Astrocyte (in vitro differentiated cells and primary cell): ENCODE results near the gene KIF27. TPM values are rescaled to one million over a fixed set of nuclear protein-coding genes. Genes with fewer than 3 reads are reported as not detected.

Experiments
- DNase-seq: peaks from one replicate; pipeline ENCODE4 v3.0.0-alpha.2; 2010; ENCODE audit warnings: low read depth
- FAIRE-seq: peaks from 2 replicates; lab custom pipeline; 2011; peaks lifted over from hg19 to GRCh38; lab: Jason Lieb, UNC
- H2AFZ ChIP-seq: 2 replicates; pipeline ENCODE4 v1.6.0; 2012; ENCODE audit warnings: low read depth, low read length, inconsistent platforms
- H3K27ac ChIP-seq: 2 replicates; pipeline ENCODE4 v1.5.1; 2011; ENCODE audit warnings: low read depth, low read length, inconsistent platforms
- H3K27me3 ChIP-seq: 2 replicates; pipeline ENCODE4 v1.6.0; 2011; ENCODE audit warnings: low read length, inconsistent platforms; ENCODE audit not compliant: insufficient read depth
- H3K36me3 ChIP-seq: 2 replicates; pipeline ENCODE4 v1.5.1; 2011; ENCODE audit warnings: low read length, inconsistent platforms; ENCODE audit not compliant: insufficient read depth
- H3K4me1 ChIP-seq: 2 replicates; pipeline ENCODE4 v1.5.1; 2011; ENCODE audit warnings: low read length, inconsistent platforms; ENCODE audit not compliant: insufficient read depth
- H3K4me2 ChIP-seq: 2 replicates; pipeline ENCODE4 v1.6.0; 2012; ENCODE audit warnings: low read length, inconsistent platforms
- H3K4me3 ChIP-seq: 2 replicates; pipeline ENCODE4 v1.5.1; 2011; ENCODE audit warnings: low read depth, mild to moderate bottlenecking, low read length, inconsistent platforms; ENCODE audit not compliant: insufficient read depth
- H3K79me2 ChIP-seq: 2 replicates; pipeline ENCODE4 v1.6.0; 2012; ENCODE audit warnings: mild to moderate bottlenecking, low read length, inconsistent platforms; ENCODE audit not compliant: insufficient read depth
- H3K9ac ChIP-seq: 2 replicates; pipeline ENCODE4 v1.6.0; 2012; ENCODE audit warnings: mild to moderate bottlenecking, low read length, inconsistent platforms
- H3K9me3 ChIP-seq: 2 replicates; pipeline ENCODE4 v1.5.1; 2012; ENCODE audit warnings: low read depth, mild to moderate bottlenecking, low read length, inconsistent platforms; ENCODE audit not compliant: insufficient read depth
- H4K20me1 ChIP-seq: 2 replicates; pipeline ENCODE4 v1.6.0; 2012; ENCODE audit warnings: low read length, inconsistent platforms; ENCODE audit not compliant: insufficient read depth
- H3K27ac Mint-ChIP-seq: one replicate; pipeline ENCODE4 v1.8.0; 2021; ENCODE audit warnings: mild to moderate bottlenecking, mixed read lengths; ENCODE audit not compliant: unreplicated experiment
- H3K27me3 Mint-ChIP-seq: one replicate; pipeline ENCODE4 v1.8.0; 2021; ENCODE audit warnings: low read depth, mixed read lengths; ENCODE audit not compliant: unreplicated experiment
- H3K36me3 Mint-ChIP-seq: one replicate; pipeline ENCODE4 v1.8.0; 2021; ENCODE audit warnings: low read depth, mixed read lengths; ENCODE audit not compliant: unreplicated experiment
- H3K4me1 Mint-ChIP-seq: one replicate; pipeline ENCODE4 v1.8.0; 2021; ENCODE audit warnings: low read depth, mixed read lengths; ENCODE audit not compliant: unreplicated experiment
- H3K4me3 Mint-ChIP-seq: one replicate; pipeline ENCODE4 v1.8.0; 2021; ENCODE audit warnings: mild to moderate bottlenecking, moderate library complexity, mixed read lengths; ENCODE audit not compliant: unreplicated experiment
- H3K9me3 Mint-ChIP-seq: one replicate; pipeline ENCODE4 v1.8.0; 2021; ENCODE audit warnings: mild to moderate bottlenecking, mixed read lengths; ENCODE audit not compliant: unreplicated experiment
- CTCF ChIP-seq: IDR thresholded peaks from 2 replicates; pipeline ENCODE4 v1.5.1; 2011; ENCODE audit warnings: low read depth, mild to moderate bottlenecking, inconsistent platforms, low read length, moderate library complexity; ENCODE audit not compliant: insufficient read depth
- EZH2 ChIP-seq: IDR thresholded peaks from 2 replicates; pipeline ENCODE4 v1.6.1; 2012; ENCODE audit warnings: mild to moderate bottlenecking, low read length, inconsistent platforms; ENCODE audit not compliant: insufficient read depth
- total RNA-seq: library from RNA; stranded (reverse); gene quantifications from 2 replicates; pipeline ENCODE4 v1.2.1, GENCODE V29; 2021

The KIF27 gene
- total RNA-seq, 1 donor from 2014 or later, result 2.2 TPM

- Histone ChIP-seq H3K4me3 (no peak overlapping the region), H3K36me3 (peaks cover 9% of the 10 kb centered on the region), H4K20me1 (peaks cover 25% of the 10 kb centered on the region), H3K9me3 (no peaks in the 10 kb centered on the region), H3K4me2 (no peak overlapping the region), H3K9ac (no peak overlapping the region), H3K27ac (no peak overlapping the region), H3K4me1 (peaks cover 7% of the 10 kb centered on the region), H3K27me3 (no peaks in the 10 kb centered on the region), H2AFZ (no peak overlapping the region), H3K79me2 (no peaks in the 10 kb centered on the region)
- no peak for TF ChIP-seq CTCF
- no peak for TF ChIP-seq EZH2
- Mint-ChIP-seq H3K27me3 (no peaks in the 10 kb centered on the region), H3K4me3 (no peak overlapping the region), H3K4me1 (peaks cover 5% of the 10 kb centered on the region), H3K9me3 (no peaks in the 10 kb centered on the region), H3K36me3 (peaks cover 2% of the 10 kb centered on the region), H3K27ac (no peak overlapping the region)
- DNase-seq, result no peak
- no peak for FAIRE-seq
Measured at GRCh38 chr9:83962165-83962564, 40.9 kb upstream of the KIF27 start.

GRCh38 chr9:83960991-83961390, 39.8 kb upstream of the KIF27 start:
- Histone ChIP-seq H3K36me3 (no peaks in the 10 kb centered on the region), H3K9ac (no peak overlapping the region), H3K79me2 (no peaks in the 10 kb centered on the region), H3K27ac (no peak overlapping the region), H3K4me3 (no peak overlapping the region), H3K4me2 (no peak overlapping the region), H4K20me1 (peaks cover 13% of the 10 kb centered on the region), H3K4me1 (peaks cover 13% of the 10 kb centered on the region), H3K27me3 (no peaks in the 10 kb centered on the region), H3K9me3 (no peaks in the 10 kb centered on the region), H2AFZ (no peak overlapping the region)
- Mint-ChIP-seq H3K4me3 (no peak overlapping the region), H3K36me3 (peaks cover 2% of the 10 kb centered on the region), H3K27me3 (no peaks in the 10 kb centered on the region), H3K27ac (no peak overlapping the region), H3K4me1 (peaks cover 5% of the 10 kb centered on the region), H3K9me3 (peaks cover 2% of the 10 kb centered on the region)
- no peak for TF ChIP-seq CTCF
- TF ChIP-seq EZH2, result no peak
- DNase-seq (no peak), FAIRE-seq (no peak)

- peak; percentile 80 for DNase-seq
- Histone ChIP-seq H3K27me3 (no peaks in the 10 kb centered on the region), H3K9ac (no peak overlapping the region), H3K9me3 (no peaks in the 10 kb centered on the region), H3K4me3 (no peak overlapping the region), H2AFZ (no peak overlapping the region), H3K4me2 (no peak overlapping the region), H3K79me2 (no peaks in the 10 kb centered on the region), H3K36me3 (no peaks in the 10 kb centered on the region), H4K20me1 (no peaks in the 10 kb centered on the region), H3K4me1 (peaks cover 16% of the 10 kb centered on the region), H3K27ac (no peak overlapping the region)
- Mint-ChIP-seq H3K36me3 (peaks cover 2% of the 10 kb centered on the region), H3K4me1 (peaks cover 1% of the 10 kb centered on the region), H3K9me3 (peaks cover 2% of the 10 kb centered on the region), H3K27ac (peak overlapping the region; percentile 42), H3K27me3 (peaks cover 2% of the 10 kb centered on the region), H3K4me3 (no peak overlapping the region)
- no peak for TF ChIP-seq CTCF
- no peak for TF ChIP-seq EZH2
- FAIRE-seq, result no peak
Measured at GRCh38 chr9:83959061-83959460, 37.8 kb upstream of the KIF27 start.
